ENCODE data around the gene PI4KB. TPM values are rescaled to one million over a fixed set of nuclear protein-coding genes. Genes with fewer than 3 reads are reported as not detected.

The PI4KB gene
- total RNA-seq, 2 experiments from 2014 or later, result 38.0 to 50.6 TPM

DNA sequence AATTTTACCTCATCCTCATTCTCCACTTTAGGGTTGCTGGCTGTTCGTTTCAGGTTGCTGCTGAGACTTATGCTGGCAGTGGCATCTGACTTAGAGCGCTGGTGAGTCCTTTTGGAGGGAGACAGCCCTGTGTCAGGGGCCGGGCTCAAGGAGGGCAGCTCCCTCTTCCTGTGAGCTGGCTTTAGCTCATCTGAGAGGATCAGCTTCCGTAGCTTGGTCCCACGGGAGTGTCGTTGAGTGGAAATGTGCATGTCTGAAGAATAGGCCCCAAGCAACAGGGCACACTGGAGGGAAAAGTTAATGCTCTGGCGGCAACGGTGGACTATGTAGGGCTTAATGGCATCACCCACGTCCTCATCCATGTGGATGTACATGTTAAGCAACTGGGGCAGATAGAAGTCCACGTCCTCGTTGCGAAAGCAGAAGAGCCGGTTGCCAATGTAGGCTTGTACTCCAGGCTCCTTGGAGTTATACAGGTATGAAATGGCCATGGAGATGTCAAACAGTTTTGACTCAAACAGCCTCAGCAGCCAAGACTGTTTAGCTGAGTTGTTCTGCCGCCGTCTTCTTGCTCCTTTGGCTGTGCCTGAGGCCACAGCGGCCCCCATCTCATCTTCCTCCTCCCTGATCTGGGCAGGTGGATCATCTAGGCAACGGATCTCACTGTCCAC lies 11.5 kb downstream of the PI4KB start:
- Histone ChIP-seq H4K20me1 (ENCODE audit: insufficient read depth, low read length) (no peaks in the 10 kb centered on the region), H3K4me2 (ENCODE audit: low read length) (no peak overlapping the region), H3K79me2 (ENCODE audit: insufficient read depth, low read depth, low read length) (no peaks in the 10 kb centered on the region), H3K4me1 (ENCODE audit: insufficient read depth, low read length, poor library complexity, severe bottlenecking) (no peaks in the 10 kb centered on the region), H3K9me3 (ENCODE audit: low read length) (no peaks in the 10 kb centered on the region), H3K36me3 (ENCODE audit: insufficient read depth, low read length) (peaks cover 81% of the 10 kb centered on the region), H3K9me2 (ENCODE audit: insufficient read depth, low read length) (no peaks in the 10 kb centered on the region), H2AFZ (ENCODE audit: low read length) (no peak overlapping the region), H3K4me3 (ENCODE audit: low read depth, low read length, poor library complexity, severe bottlenecking) (no peak overlapping the region), H3K27ac (ENCODE audit: low read depth, low read length, poor library complexity, severe bottlenecking) (no peak overlapping the region)
- CTCF ChIA-PET (ENCODE audit: unreplicated experiment), result no interaction called here
- no peak for DNase-seq (ENCODE audit: low spot score)
- POLR2A ChIA-PET, result interaction anchor here (2.6 kb wide), 1 partner anchor 11 kb away, joined by 11 read pairs; the partner anchor contains the start of gene PI4KB
- BruUV-seq (replicated peaks), result no TSS peak
- TF ChIP-seq, protein P1, sequence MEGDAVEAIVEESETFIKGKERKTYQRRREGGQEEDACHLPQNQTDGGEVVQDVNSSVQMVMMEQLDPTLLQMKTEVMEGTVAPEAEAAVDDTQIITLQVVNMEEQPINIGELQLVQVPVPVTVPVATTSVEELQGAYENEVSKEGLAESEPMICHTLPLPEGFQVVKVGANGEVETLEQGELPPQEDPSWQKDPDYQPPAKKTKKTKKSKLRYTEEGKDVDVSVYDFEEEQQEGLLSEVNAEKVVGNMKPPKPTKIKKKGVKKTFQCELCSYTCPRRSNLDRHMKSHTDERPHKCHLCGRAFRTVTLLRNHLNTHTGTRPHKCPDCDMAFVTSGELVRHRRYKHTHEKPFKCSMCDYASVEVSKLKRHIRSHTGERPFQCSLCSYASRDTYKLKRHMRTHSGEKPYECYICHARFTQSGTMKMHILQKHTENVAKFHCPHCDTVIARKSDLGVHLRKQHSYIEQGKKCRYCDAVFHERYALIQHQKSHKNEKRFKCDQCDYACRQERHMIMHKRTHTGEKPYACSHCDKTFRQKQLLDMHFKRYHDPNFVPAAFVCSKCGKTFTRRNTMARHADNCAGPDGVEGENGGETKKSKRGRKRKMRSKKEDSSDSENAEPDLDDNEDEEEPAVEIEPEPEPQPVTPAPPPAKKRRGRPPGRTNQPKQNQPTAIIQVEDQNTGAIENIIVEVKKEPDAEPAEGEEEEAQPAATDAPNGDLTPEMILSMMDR (conservative IDR thresholded peaks at IDR 0.05; ENCODE audit: low read length), result no peak
- no peak for TF ChIP-seq EZH2phosphoT487 (IDR thresholded peaks at IDR 0.05; ENCODE audit: borderline replicate concordance, low read depth, low read length)
- intact Hi-C loops (cut with micrococcal nuclease; ENCODE audit: unreplicated experiment), result no loop called here

- Histone ChIP-seq H4K20me1 (ENCODE audit: insufficient read depth, low read length) (no peaks in the 10 kb centered on the region), H3K27ac (ENCODE audit: low read depth, low read length, poor library complexity, severe bottlenecking) (no peak overlapping the region), H3K4me3 (ENCODE audit: low read depth, low read length, poor library complexity, severe bottlenecking) (no peak overlapping the region), H3K79me2 (ENCODE audit: insufficient read depth, low read depth, low read length) (no peaks in the 10 kb centered on the region), H3K9me2 (ENCODE audit: insufficient read depth, low read length) (no peaks in the 10 kb centered on the region), H3K4me1 (ENCODE audit: insufficient read depth, low read length, poor library complexity, severe bottlenecking) (no peaks in the 10 kb centered on the region), H3K36me3 (ENCODE audit: insufficient read depth, low read length) (peaks cover 75% of the 10 kb centered on the region), H2AFZ (ENCODE audit: low read length) (no peak overlapping the region), H3K9me3 (ENCODE audit: low read length) (no peaks in the 10 kb centered on the region), H3K4me2 (ENCODE audit: low read length) (no peak overlapping the region)
- intact Hi-C loops (cut with micrococcal nuclease; ENCODE audit: unreplicated experiment), result no loop called here
- POLR2A ChIA-PET, result interaction anchor here (1.0 to 1.2 kb wide), 3 partner anchors 12 to 33 kb away, joined by 3 to 4 read pairs (median 3); partner anchors contain the start of gene ZNF687
- no TSS peak for BruUV-seq (replicated peaks)
- CTCF ChIA-PET (ENCODE audit: unreplicated experiment), result no interaction called here
- DNase-seq (ENCODE audit: low spot score), result no peak
- TF ChIP-seq, protein P1 (conservative IDR thresholded peaks at IDR 0.05; ENCODE audit: low read length), result no peak
- TF ChIP-seq EZH2phosphoT487 (IDR thresholded peaks at IDR 0.05; ENCODE audit: borderline replicate concordance, low read depth, low read length), result no peak
These were observed 12.9 kb downstream of the PI4KB start for GRCh38 chr1:151314137-151314875.

DNA sequence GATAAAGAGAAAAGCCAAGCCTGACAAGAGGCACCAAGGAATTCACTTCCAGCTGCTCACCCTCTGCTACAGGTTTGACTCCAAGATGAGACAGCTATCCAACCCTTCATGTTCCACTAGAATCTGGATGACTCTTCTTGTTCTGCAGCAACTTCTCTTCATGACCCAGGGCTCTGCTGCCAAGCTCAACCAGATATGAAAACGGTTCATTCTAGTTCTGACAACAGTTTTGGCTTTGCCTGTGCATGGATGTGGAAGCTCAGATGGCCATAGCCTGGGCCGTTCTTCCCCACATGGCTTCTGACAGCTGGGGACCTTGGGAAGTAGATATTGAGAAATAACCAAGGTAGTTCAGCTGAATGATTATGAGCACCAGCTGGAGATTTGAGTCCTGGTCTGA lies 13.7 kb downstream of the PI4KB start:
- Histone ChIP-seq H3K79me2 (ENCODE audit: insufficient read depth, low read depth, low read length) (no peaks in the 10 kb centered on the region), H3K4me3 (ENCODE audit: low read depth, low read length, poor library complexity, severe bottlenecking) (no peak overlapping the region), H3K36me3 (ENCODE audit: insufficient read depth, low read length) (peaks cover 75% of the 10 kb centered on the region), H4K20me1 (ENCODE audit: insufficient read depth, low read length) (no peaks in the 10 kb centered on the region), H3K27ac (ENCODE audit: low read depth, low read length, poor library complexity, severe bottlenecking) (no peak overlapping the region), H3K4me2 (ENCODE audit: low read length) (no peak overlapping the region), H3K9me2 (ENCODE audit: insufficient read depth, low read length) (no peaks in the 10 kb centered on the region), H3K9me3 (ENCODE audit: low read length) (no peaks in the 10 kb centered on the region), H3K4me1 (ENCODE audit: insufficient read depth, low read length, poor library complexity, severe bottlenecking) (no peaks in the 10 kb centered on the region), H2AFZ (ENCODE audit: low read length) (no peak overlapping the region)
- POLR2A ChIA-PET, result interaction anchor here (1.0 to 1.2 kb wide), 4 partner anchors 11 to 32 kb away, joined by 3 to 4 read pairs (median 3); partner anchors contain the start of genes PI4KB and ZNF687
- TF ChIP-seq, protein P1 (conservative IDR thresholded peaks at IDR 0.05; ENCODE audit: low read length), result no peak
- no peak for TF ChIP-seq EZH2phosphoT487 (IDR thresholded peaks at IDR 0.05; ENCODE audit: borderline replicate concordance, low read depth, low read length)
- BruUV-seq (replicated peaks), result no TSS peak
- intact Hi-C loops (cut with micrococcal nuclease; ENCODE audit: unreplicated experiment), result no loop called here
- no peak for DNase-seq (ENCODE audit: low spot score)
- CTCF ChIA-PET (ENCODE audit: unreplicated experiment), result no interaction called here
